Mammary epithelial cell (primary cell): ENCODE data around the gene PTGDS.

Experiments
- CTCF ChIP-seq, 2 donors: IDR thresholded peaks in 1 of 2; conservative IDR thresholded peaks in 1 of 2; 2 replicates each; pipeline ENCODE4 v1.5.1; 2011 to 2012; ENCODE audit warnings: inconsistent platforms in 2 of 2, low read length in 2 of 2, mild to moderate bottlenecking in 2 of 2, control low read depth in 1 of 2, low read depth in 1 of 2; ENCODE audit not compliant: insufficient read depth in 1 of 2; ENCODE audit errors: extremely low read depth in 1 of 2
- EZH2 ChIP-seq: IDR thresholded peaks from 2 replicates; pipeline ENCODE4 v1.6.1; 2012; ENCODE audit warnings: low read length, inconsistent platforms, borderline replicate concordance

GRCh38 chr9:136963341-136963740 lies 14.0 kb upstream of the PTGDS start:
- no peak for TF ChIP-seq CTCF (conservative IDR thresholded peaks at IDR 0.05 in 1 of 2, IDR thresholded peaks at IDR 0.05 in 1 of 2; ENCODE audit: extremely low read depth in 1 of 2, insufficient read depth in 1 of 2, low read depth in 1 of 2, low read length in 2 of 2)
- TF ChIP-seq EZH2 = no peak
